Measurements from ENCODE around the gene MPZL2.

MPZL2 gene

DNA sequence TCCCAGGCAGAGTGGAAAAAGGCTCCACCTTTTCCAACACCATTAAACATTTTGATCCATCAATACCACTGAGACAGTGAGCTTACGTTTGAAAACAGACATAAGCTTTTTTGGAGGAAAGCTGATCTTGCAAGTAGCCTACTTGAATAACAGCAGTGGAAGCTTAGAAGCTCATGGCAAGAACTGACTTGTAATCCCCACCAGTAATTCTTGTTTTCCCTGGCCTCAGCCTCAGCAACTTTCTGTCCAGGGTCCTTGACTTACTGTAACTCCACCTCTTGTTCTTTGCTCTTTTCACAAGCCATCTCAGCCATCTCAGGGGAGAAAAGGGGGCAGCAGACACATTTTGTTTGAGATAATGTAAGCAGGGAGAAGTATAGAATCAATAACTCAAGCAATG, 12.3 kb upstream of the MPZL2 start:
- in situ Hi-C loops (cut with HindIII; ENCODE audit: low sequenced_read_pairs), result no loop called here
- TF ChIP-seq, protein P1, sequence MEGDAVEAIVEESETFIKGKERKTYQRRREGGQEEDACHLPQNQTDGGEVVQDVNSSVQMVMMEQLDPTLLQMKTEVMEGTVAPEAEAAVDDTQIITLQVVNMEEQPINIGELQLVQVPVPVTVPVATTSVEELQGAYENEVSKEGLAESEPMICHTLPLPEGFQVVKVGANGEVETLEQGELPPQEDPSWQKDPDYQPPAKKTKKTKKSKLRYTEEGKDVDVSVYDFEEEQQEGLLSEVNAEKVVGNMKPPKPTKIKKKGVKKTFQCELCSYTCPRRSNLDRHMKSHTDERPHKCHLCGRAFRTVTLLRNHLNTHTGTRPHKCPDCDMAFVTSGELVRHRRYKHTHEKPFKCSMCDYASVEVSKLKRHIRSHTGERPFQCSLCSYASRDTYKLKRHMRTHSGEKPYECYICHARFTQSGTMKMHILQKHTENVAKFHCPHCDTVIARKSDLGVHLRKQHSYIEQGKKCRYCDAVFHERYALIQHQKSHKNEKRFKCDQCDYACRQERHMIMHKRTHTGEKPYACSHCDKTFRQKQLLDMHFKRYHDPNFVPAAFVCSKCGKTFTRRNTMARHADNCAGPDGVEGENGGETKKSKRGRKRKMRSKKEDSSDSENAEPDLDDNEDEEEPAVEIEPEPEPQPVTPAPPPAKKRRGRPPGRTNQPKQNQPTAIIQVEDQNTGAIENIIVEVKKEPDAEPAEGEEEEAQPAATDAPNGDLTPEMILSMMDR (IDR thresholded peaks at IDR 0.05; ENCODE audit: low read depth, low read length), result no peak
- DNase-seq (ENCODE audit: low read depth, low spot score), result no peak
- H3K4me3 ChIP-seq (ENCODE audit: low read depth, low read length), result no peak overlapping the region

DNA sequence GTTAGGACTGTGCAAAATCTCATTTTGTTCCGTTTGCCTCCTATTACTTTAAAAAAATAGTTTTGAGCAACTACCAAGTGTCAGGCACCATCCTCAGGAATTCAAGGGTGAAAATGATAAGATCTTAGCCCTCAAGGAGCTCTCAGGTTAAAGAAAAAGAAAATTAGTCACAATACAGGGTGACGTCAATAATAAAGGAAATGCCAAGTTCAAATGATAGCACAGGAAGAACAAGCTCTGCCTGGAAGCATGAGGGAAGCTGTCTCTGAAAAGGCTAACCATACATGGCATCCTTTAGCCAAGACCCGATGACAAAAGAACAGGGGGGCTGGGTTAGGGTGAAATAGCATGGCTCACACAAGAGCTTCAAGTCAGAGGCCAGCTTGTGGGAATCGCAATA, 11.1 kb upstream of the MPZL2 start:
- TF ChIP-seq, protein P1 (IDR thresholded peaks at IDR 0.05; ENCODE audit: low read depth, low read length), result no peak
- in situ Hi-C loops (cut with HindIII; ENCODE audit: low sequenced_read_pairs), result no loop called here
- no peak overlapping the region for H3K4me3 ChIP-seq (ENCODE audit: low read depth, low read length)
- no peak for DNase-seq (ENCODE audit: low read depth, low spot score)

DNA sequence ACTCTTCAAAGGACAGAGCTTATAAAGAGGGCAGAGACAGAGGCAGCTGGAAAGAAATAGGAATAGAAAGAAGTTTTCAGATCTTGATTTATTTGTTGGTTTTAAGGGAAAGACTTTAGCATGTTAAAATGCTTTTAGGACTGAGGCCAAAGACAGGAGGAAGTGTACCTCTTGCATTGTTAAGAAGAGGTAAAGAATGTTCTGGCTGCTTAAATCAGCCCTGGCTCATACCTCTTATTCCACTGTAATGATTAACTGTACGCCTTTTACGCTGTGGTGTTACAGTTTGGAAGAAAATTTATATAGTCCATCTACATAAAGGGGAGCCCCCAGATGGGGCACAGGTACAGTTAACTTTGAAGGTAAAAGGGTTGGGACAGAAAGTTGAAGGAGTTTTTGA, 10.1 kb upstream of the MPZL2 start:
- no peak for DNase-seq (ENCODE audit: low read depth, low spot score)
- H3K4me3 ChIP-seq (ENCODE audit: low read depth, low read length), result no peak overlapping the region
- TF ChIP-seq, protein P1 (IDR thresholded peaks at IDR 0.05; ENCODE audit: low read depth, low read length), result no peak
- in situ Hi-C loops (cut with HindIII; ENCODE audit: low sequenced_read_pairs), result no loop called here

DNA sequence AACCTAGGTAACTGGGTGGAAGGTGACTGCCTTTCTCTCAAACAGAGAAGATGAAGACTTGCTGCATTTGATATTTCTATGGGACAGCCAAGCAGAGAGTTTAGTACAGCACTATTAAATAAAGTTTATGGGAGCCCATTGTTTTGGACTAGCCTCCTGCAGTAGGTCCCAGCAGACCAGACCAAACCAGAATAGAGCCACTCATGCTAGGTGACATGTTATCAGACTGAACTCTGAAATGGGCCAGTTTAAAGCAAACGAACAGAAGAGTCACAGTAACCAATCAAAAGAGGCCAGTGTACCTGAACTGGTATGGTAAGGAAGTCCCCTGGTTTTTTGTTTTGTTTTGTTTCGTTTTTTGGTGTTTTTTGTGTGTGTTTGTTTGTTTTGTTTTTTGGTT, 7.9 kb upstream of the MPZL2 start:
- TF ChIP-seq, protein P1 (IDR thresholded peaks at IDR 0.05; ENCODE audit: low read depth, low read length), result no peak
- no peak overlapping the region for H3K4me3 ChIP-seq (ENCODE audit: low read depth, low read length)
- no peak for DNase-seq (ENCODE audit: low read depth, low spot score)
- in situ Hi-C loops (cut with HindIII; ENCODE audit: low sequenced_read_pairs), result no loop called here

DNA sequence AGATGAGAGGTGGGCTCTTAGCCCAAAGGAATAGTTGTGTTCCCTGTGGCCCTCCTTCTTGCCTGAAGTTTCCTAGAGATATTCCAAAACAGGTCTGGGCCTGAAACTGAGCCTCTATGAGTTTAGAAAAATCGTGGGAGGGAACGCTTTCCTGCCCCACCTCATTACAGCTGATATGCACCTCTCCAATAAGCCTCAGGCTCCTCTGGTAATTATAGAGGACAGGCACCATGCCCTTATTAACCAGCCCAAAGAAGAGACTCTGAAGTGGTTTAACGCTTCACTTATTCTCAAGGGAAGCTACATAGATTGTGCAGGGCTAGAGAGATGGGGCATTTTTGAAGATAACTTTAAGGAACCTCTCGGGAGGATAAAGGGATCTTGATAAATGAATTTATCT, 3.4 kb upstream of the MPZL2 start:
- H3K4me3 ChIP-seq (ENCODE audit: low read depth, low read length), result no peak overlapping the region
- DNase-seq (ENCODE audit: low read depth, low spot score), result no peak
- in situ Hi-C loops (cut with HindIII; ENCODE audit: low sequenced_read_pairs), result no loop called here
- TF ChIP-seq, protein P1 (IDR thresholded peaks at IDR 0.05; ENCODE audit: low read depth, low read length), result no peak

DNA sequence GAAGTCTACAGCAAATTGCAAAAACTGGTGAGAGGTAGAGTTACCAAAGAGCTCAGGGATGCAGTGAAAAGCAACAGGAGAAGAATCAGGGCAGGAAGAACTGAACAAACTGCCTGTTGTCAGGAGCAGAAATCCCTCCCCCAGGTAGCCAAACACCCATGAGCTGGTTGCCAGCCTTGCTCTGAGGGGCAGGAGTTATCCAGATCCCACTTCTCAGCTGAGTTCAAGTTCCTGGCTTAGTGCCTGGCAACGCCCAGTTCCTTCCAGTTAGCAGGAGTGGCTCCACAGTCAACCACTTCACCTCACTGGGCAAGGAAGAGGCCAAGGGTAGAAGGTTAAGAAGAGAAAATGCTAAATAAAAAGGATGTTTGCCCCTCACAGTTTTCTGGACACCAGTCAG, 1.9 kb upstream of the MPZL2 start:
- in situ Hi-C loops (cut with HindIII; ENCODE audit: low sequenced_read_pairs), result no loop called here
- DNase-seq (ENCODE audit: low read depth, low spot score), result no peak
- TF ChIP-seq, protein P1 (IDR thresholded peaks at IDR 0.05; ENCODE audit: low read depth, low read length), result no peak
- H3K4me3 ChIP-seq (ENCODE audit: low read depth, low read length), result no peak overlapping the region

Data from astrocyte of the spinal cord (primary cell).